GM08714 (cell line): Measurements from ENCODE around the gene GUCY1B1.
"Not testable (repeated sequence)": the region's sequence is repeated elsewhere in the genome, so short reads cannot be mapped to it uniquely, and the experiment has no call there.

Experiments
- H3K4me3 ChIP-seq: fragments of 200-500 bp; sonication (Bioruptor generic); 2 replicates; pipeline ENCODE4 v1.5.1; 2014; ENCODE audit warnings: mild to moderate bottlenecking, low read length, inconsistent platforms
- ZNF274 ChIP-seq: IDR thresholded peaks from 2 replicates; pipeline ENCODE4 v1.6.1; 2012; ENCODE audit warnings: mild to moderate bottlenecking, low read depth, low read length

The GUCY1B1 gene

GRCh38 chr4:155772459-155773195, 13.8 kb downstream of the GUCY1B1 start:
- no peak for TF ChIP-seq ZNF274

GRCh38 chr4:155773196-155773800, 14.5 kb downstream of the GUCY1B1 start:
- TF ChIP-seq ZNF274, result no peak
- H3K4me3 ChIP-seq, result no peak overlapping the region

More at GRCh38 chr4:155772459-155773195, 13.8 kb downstream of the GUCY1B1 start:
- no peak overlapping the region for H3K4me3 ChIP-seq

GRCh38 chr4:155774033-155774432, 15.2 kb downstream of the GUCY1B1 start:
- TF ChIP-seq ZNF274, result no peak
- no peak overlapping the region for H3K4me3 ChIP-seq

- no peak for TF ChIP-seq ZNF274
Measured at GRCh38 chr4:155777971-155778735, 19.3 kb downstream of the GUCY1B1 start.

GRCh38 chr4:155780775-155781174, 22.0 kb downstream of the GUCY1B1 start:
- H3K4me3 ChIP-seq, result no peak overlapping the region
- TF ChIP-seq ZNF274, result no peak

More at GRCh38 chr4:155777971-155778735, 19.3 kb downstream of the GUCY1B1 start:
- H3K4me3 ChIP-seq, result no peak overlapping the region

- no peak overlapping the region for H3K4me3 ChIP-seq
- TF ChIP-seq ZNF274, result no peak
Measured at GRCh38 chr4:155781249-155781831, 22.5 kb downstream of the GUCY1B1 start.

- no peak overlapping the region for H3K4me3 ChIP-seq
- no peak for TF ChIP-seq ZNF274
Measured at GRCh38 chr4:155784637-155785036, 25.8 kb downstream of the GUCY1B1 start.

- TF ChIP-seq ZNF274, result no peak
- no peak overlapping the region for H3K4me3 ChIP-seq
Measured at GRCh38 chr4:155785828-155786227, 27.0 kb downstream of the GUCY1B1 start.

GRCh38 chr4:155787113-155787710, 28.4 kb downstream of the GUCY1B1 start:
- TF ChIP-seq ZNF274, result no peak
- no peak overlapping the region for H3K4me3 ChIP-seq

- no peak overlapping the region for H3K4me3 ChIP-seq
- no peak for TF ChIP-seq ZNF274
Measured at GRCh38 chr4:155789391-155789790, 30.6 kb downstream of the GUCY1B1 start.

GRCh38 chr4:155789982-155790381, 31.2 kb downstream of the GUCY1B1 start:
- no peak for TF ChIP-seq ZNF274

GRCh38 chr4:155794589-155795236, 35.9 kb downstream of the GUCY1B1 start:
- TF ChIP-seq ZNF274, result no peak
- H3K4me3 ChIP-seq, result no peak overlapping the region

More at GRCh38 chr4:155789982-155790381, 31.2 kb downstream of the GUCY1B1 start:
- H3K4me3 ChIP-seq, result no peak overlapping the region

- TF ChIP-seq ZNF274, result no peak
- H3K4me3 ChIP-seq, result no peak overlapping the region
Measured at GRCh38 chr4:155795991-155796390, 37.2 kb downstream of the GUCY1B1 start.

GRCh38 chr4:155797581-155797980, 38.8 kb downstream of the GUCY1B1 start:
- H3K4me3 ChIP-seq, result not testable (repeated sequence)
